ENCODE measurements around the gene ETF1.

GRCh38 chr5:138458384-138458783 is 84.7 kb downstream of the ETF1 start:
- TF ChIP-seq CTCF (IDR thresholded peaks at IDR 0.05; ENCODE audit: low read length): no peak
- TF ChIP-seq EZH2 (optimal IDR thresholded peaks at IDR 0.05; ENCODE audit: low read depth, low read length): no peak

Measured in MM.1S (cell line).